C4-2B (cell line): ENCODE data around the gene TPPP2.

Experiments
- CTCF ChIP-seq: fragments of 450-650 bp; conservative IDR thresholded peaks from 2 replicates; pipeline ENCODE4 v1.5.1; 2017; ENCODE audit warnings: mild to moderate bottlenecking
- ZFX ChIP-seq: fragments of 450-650 bp; IDR thresholded peaks from 2 replicates; pipeline ENCODE4 v1.6.1; 2017

GRCh38 chr14:21071225-21072030, 41.4 kb downstream of the TPPP2 start:
- TF ChIP-seq CTCF (no peak), ZFX (no peak)
